Inferior parietal cortex (tissue), 1 donor: ENCODE results near the gene TSEN2.
A peak's percentile ranks its signal among the peaks of the same experiment; 100 is the strongest.
"Not testable (repeated sequence)": the region's sequence is repeated elsewhere in the genome, so short reads cannot be mapped to it uniquely, and the experiment has no call there.

Source experiments
- DNase-seq: peaks from one replicate; pipeline ENCODE4 v3.0.0-alpha.2; 2016; ENCODE audit errors: extremely low spot score

TSEN2 gene

DNA sequence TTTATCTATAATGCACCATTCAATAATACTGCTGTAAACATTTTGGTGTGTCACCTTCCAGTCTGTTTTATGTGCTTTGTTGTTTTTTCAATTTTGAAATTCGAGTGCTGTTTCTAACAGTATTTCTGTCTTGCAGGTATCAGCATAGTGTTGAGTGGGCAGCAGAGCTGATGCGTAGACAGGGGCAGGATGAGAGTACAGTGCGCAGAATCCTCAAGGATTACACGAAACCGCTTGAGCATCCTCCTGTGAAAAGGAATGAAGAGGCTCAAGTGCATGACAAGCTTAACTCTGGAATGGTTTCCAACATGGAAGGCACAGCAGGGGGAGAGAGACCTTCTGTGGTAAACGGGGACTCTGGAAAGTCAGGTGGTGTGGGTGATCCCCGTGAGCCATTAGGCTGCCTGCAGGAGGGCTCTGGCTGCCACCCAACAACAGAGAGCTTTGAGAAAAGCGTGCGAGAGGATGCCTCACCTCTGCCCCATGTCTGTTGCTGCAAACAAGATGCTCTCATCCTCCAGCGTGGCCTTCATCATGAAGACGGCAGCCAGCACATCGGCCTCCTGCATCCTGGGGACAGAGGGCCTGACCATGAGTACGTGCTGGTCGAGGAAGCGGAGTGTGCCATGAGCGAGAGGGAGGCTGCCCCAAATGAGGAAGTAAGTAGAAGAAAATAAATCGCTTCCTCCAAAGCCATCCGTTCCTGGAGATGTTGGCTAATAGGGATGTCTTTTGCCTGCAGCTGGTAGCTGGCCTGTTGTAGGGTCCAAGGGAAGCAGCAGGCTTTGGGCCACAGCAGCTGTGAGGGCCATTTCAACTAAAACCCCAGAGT lies 19.1 kb downstream of the TSEN2 start:
- DNase-seq = no peak

DNA sequence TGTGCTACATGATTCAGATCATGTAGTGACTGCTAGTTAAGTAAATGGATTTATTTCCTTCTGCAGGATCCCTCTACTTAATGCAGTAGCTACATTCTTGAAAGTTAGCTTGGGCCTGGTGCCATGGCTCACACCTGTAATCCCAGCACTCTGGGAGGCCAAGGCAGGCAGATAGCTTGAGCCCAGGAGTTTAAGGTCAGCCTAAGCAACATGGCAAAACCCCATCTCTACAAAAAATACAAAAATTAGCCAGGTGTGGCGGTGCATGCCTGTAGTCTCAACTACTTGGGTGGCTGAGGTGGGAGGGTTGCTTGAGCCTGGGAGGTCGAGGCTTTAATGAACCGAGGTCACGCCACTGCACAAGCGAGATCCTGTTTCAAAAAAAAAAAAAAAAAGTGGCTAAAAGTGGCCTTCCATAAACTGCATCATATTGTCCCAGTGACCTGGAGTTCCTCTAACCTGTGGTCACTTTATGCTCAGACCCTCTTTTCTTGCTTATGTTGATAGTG lies 22.0 kb downstream of the TSEN2 start:
- no peak for DNase-seq

DNA sequence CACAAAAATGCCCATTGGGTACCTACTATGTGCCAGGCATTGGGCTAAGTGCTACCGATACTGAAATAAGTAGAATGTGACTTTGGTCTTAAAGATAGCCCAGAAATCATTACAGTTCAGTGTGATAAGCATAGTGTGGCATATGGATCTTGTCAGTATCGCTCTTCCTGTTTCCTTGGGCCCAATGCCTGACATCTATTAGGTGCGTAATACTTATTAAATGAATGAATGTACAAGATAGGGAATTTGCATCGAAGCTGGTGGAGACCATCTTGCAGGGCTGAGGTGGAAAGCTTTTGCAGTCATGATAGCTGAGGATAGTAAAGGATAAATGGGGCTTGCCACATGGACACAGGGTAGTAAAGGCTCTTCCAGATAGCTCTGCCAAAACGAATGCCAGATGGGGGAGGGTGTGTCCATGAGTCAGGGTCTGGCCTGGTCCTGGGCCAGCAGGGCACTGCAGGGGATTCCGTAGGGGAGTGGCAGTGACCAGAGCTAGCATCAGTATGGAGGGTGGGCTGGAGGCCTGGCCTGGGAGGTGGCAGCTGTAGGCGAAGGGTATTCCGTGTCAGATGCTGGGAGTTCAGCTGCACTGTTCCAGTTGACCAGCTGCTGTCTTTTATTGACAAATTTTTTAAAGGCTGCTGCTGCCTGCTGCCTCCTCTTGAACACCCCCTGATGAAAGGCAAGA lies 23.5 kb downstream of the TSEN2 start:
- no peak for DNase-seq

DNA sequence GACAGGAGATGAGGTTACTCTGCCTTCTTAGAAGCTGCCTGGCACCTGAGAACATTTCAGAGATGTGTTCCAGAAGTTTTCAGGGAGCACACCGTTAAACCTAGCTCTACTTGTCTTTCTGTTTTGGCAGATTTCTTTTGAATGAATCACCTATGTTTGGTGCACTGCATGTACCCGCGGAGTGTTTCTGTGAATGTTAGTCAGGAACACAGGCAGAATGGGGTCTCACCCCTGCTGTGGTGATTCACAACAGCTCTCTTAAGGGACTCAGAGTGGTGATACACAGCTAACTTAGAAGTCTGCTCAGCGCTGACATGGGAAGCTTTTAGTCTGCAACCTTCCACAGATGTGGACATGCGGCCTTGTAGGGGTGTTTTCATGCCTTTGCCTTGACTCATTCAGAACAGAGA lies 24.0 kb downstream of the TSEN2 start:
- no peak for DNase-seq

DNA sequence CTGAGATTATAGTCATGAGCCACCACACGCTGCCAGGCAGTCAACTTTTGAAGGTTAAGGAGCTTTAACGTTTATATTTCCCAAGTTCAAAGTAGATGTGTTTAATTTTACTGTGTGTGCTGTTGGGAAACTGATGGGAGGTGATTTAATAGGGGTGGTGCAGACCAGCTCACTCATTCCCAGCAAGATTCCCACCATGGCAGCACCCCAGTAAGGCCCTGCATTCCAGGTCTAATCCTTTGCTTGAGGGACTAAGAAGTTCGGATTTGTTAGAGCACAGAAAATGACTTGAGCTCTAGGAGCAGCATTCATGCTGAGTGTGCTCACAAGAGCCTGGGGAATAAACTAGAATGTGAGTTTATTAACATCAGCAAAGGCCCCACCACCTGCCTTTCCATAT lies 25.2 kb downstream of the TSEN2 start:
- no peak for DNase-seq

DNA sequence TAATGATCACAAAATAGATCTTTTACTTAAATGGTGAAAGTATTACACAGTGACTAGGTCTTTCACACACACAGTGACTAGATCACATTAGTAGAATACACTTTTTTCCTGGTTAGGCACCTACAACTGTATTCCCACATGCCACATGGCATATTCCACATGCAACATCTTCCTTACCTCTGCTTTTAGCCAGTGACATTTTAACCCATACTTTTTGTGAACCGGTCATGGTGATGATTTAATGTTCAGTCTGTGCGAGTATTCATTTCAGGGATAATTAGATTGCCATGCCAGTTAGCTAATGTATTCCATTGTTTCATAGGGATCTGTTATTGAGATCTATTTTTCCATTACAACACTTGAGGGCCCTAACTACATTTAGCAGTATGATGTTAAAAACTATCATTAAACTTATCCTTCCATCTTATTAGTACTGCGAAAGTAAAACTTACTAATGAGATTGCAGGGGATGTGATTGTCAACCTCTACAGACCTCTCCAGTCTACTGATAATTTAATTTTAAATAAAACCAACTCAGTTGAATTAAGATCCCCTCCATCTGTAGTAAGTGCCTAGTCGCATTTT lies 28.3 kb downstream of the TSEN2 start:
- no peak for DNase-seq

DNA sequence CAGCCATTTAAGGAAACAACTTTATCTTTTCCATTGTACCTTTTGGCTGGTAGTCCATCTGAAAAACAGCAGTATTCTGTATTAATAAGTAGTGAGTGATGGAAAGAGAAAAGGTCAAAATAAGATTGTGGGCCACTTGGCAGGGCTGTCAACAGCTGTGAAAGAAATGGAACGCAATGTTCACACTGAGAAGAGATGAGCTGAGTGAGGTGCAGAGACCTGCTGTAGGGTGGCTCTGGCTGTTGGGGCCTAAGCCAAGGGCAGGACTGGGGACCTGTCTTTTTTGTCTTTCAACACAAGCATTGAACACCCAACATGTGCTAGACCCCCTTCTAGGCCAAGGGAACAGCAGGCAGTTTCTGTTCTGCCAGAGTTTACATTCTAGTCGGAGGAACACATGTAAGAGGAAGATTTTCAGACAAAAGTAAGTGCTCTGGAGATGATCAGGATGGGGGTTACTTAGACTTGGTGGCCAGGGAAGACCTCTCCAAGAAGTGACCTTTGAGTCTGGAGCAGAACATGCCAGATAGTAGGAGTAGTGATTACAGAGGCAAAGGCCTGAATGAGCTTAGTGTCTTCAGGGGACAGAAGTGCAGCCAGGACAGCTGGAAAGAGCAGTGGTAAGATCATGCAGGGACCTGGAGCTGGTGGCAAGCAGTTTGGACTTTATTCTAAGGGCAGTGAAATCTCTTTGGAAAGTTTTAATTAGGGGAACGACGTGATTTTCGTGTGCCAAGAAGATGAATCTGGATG lies 29.6 kb downstream of the TSEN2 start:
- DNase-seq = no peak

DNA sequence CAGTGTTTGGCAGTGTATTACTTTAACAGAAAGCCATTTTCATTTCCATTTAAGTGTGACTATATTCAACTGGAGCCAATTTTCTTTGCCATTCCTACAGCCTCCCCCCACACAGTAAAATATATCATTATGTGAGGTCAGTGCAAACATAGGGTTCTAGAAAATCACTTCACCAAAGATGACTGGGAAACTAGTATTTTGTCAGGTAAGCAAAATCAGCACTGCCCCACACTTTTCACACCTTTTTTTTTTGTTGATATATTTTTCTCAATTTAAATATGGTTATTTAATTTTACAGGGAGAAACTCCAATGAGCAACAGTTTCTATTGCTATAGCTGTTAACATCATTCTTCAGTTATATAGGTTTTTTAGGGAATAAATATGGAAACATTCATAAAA lies 31.4 kb downstream of the TSEN2 start:
- DNase-seq = no peak

DNA sequence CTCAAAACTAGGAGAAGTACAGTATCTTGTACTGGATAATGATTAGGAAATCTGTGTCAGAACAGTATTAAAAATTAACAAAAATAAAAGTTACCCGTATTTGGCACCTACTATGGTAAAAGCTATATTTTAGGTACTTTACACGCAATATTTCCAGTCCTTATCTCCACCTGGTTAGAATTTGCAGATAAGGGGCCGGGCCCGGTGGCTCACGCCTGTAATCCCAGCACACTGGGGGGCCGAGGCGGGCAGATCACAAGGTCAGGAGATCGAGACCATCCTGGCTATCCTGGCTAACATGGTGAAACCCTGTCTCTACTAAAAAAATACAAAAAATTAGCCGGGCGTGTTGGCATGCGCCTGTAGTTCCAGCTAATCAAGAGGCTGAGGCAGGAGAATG lies 32.6 kb downstream of the TSEN2 start:
- DNase-seq = no peak

DNA sequence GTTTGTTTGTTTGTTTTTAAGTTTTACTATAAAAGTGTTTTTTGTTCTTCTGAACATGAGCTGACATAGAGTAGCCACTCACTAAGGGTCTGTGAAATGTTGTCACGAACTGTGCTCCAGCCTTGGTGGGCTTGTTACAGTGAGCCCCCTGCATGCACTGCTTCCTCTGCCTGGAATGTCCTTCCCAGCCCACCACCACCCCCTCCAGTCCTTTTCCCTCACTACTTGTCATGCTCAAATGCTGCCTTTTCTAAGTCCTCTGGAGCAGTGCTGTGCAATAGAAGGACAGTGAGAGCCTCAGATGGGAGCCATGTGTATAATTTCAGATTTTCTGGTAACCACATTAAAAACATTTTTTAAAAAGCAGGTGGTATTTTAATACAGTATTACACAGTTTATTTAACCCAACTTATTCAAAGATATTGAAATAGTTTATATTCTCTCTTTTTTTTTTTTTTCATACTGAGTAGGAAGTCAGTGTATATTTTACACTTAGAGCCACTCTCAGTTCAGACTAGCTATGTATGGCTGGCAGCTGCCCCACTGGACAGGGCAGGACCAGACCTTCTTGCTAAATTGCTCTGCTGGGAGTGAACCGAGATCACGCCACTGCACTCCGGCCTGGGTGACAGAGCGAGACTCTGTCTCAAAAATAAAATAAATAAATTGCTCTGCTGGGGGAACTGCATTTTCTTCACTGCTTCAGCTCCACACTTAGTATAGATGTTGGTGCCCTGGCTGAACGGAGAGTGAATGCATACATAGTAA lies 34.2 kb downstream of the TSEN2 start:
- no peak for DNase-seq

DNA sequence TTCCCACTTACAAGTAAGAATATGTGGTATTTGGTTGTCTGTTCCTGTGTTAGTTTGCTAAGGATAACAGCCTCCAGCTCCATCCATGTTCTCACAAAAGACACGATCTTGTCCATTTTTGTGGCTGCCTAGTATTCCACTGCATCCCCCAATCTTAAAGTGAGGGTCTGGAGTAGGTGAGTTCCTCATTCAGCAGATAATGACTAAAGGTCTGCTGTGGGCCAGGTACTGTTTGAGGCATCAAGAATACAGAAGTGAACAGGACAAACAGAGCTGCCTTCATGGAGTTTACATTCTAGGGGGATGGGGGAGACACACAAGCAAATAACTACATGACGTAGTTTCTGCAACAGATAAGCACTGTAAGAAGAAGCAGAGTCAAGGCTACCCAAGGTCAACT lies 36.7 kb downstream of the TSEN2 start:
- DNase-seq = no peak

DNA sequence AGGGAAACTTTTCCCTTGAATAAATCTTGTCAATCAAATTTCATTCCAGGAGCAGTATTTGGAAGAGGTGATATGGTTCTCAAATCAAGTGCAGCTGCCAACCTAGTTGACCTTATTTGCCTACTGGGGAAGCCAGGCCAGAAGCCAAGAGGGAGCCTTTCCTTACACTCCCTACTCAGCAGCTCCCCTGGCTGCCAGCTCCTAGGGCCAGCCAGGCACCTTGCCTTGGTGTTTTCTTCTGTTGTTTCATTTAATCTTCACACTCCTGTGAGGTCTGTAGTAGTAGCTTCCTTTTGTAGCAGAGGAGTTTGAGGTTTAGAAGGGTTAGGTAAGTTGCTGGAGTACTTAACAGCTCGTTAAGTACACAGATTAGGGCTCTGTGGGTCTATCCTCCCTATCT lies 38.4 kb downstream of the TSEN2 start:
- DNase-seq = no peak

DNA sequence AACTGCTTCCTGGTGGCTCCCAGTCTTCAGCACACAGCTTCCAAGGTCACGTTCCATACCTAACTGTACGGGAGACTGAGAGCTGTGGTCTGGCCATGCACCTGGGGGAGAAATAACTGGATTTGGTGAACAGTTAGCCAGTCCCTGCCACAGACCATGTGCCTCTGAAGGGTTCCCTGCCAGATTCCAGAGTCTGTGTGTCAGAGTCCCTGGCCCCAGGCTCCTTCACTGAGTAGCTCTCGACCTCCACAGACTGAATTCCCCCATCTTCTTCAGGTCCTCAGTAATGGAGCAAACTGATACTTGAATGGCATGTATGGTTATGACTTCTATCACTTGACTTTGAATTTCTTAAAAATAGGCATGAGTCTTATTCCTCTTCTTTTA lies 43.5 kb downstream of the TSEN2 start:
- no peak for DNase-seq

DNA sequence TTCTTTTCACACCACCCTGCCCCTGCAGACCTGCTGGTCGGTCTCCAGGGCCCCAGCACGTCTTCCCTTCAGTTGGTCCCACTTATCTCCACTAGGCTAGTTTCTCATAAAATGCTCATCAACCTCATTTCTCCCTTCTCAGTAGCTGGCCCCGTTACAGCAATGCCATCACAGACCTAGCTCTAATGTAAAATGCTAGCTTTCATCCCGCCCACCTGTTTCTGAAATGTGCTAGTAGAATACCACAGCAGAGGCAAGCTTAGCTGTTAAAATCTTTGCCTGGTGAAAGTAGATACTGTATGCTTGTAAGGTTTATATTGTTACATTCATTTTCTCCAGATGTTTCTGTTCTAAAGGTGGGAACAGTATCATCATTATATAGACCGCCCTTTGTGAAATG lies 47.9 kb downstream of the TSEN2 start:
- peak; percentile 27 for DNase-seq

DNA sequence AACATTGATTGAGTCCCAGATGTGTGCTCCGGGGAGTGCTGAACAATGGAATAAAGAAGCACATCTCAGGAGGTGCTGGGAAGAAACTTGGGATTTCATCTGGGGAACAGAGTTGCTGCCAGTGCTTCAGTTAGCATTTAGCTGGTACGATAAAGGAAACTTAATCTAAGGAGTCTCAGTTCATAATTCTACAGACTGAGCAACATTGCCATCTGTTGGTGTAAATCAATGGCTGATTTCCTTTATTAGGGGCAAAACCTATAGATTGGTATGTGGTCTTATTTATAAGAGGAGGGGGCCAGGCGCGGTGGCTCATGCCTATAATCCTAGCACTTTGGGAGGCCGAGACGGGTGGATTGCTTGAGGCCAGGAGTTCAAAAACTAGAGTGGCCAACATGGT lies 52.1 kb downstream of the TSEN2 start:
- DNase-seq = no peak

DNA sequence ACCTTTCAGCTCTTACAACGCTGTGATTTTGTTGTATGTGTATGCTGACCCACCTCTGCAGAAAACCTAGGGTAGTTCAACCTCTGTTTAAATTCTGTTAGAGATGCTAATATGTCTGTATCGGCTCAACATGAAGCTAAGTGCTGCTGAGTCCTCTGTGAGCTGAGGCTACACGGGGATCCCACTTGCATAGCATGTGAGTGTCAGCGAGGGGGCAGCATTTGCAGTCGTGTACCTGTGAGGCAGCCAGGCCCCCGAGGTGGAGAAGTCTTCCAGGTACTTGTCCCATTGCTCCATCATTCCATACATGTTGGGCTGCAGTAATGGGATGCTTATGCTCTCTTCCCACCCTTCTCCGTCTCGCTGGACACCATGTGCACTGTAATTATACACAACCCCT lies 57.3 kb downstream of the TSEN2 start:
- no peak for DNase-seq

DNA sequence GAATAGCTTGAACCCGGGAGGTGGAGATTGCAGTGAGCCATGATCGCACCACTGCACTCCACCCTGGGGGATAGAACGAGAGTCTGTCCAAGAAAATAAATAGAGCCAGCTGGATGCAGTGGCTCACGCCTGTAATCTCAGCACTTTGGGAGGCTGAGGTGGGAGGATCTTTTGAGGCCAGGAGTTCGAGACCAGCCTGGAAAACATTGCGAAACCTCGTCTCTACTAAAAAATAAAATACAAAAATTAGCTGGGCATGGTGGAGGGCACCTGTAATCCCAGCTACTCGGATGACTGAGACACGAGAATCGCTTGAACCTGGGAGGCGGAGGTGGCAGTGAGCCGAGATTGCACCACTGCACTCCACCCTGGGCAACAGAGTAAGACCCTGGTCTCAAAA lies 59.2 kb downstream of the TSEN2 start:
- DNase-seq = not testable (repeated sequence)

DNA sequence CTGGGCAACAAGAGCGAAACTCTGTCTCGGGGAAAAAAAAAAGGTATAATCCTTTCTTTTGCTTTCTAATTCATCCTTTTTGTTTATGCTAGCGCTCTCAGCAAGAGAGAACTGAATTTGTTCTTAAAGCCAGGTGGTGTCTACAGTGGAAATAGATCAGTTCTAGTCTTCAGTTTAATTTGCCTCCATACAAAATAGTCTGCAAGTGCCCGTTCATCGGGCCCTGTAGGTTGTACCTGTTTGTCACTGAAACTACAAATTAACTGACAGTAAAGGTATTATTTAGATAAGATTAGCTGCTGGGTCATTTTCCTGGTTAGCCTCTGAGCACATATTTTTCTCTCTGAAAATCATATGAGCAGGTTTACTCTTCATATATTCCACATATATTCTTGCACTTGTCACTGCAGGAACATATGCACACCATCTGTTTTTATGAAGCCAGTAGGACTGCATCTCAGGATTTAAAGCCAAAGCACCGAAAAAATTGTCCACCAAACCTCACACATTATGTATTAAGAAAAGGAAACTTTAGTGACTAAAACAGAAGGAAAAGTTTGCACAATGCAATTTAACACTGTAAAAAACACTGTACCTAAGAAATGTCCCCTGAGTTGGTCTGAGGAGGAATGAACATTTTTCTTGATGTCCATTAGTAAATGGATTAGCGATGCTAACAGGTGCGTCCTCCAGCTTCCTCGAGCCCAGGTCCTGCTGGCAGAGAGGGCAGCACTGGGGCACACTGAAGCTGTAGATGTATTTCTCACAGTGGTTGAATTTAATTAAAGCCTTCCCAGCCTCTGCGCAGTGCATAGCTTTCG lies 60.6 kb downstream of the TSEN2 start:
- DNase-seq = no peak

DNA sequence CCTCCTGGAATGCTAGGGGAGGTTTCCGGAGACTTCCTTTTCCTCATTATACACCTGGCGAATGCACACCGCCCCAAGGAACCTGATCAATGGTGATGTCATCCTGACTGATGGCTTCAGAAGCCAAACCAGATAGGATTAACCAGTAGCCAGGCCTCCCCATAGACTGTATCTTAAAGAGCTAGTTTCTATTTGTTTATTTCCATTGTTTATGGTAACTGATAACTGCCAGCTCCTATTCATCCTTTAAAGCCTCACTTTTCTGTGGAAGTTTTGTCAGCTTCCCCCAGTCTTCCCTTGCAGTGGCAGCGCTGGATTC lies 61.2 kb downstream of the TSEN2 start, which contains the start of gene MKRN2OS:
TSS of gene MKRN2OS (minus strand) at position 27 of the 319 bp plus-strand sequence. CDS start 35 bp downstream, outside the sequence.
- DNase-seq = no peak

DNA sequence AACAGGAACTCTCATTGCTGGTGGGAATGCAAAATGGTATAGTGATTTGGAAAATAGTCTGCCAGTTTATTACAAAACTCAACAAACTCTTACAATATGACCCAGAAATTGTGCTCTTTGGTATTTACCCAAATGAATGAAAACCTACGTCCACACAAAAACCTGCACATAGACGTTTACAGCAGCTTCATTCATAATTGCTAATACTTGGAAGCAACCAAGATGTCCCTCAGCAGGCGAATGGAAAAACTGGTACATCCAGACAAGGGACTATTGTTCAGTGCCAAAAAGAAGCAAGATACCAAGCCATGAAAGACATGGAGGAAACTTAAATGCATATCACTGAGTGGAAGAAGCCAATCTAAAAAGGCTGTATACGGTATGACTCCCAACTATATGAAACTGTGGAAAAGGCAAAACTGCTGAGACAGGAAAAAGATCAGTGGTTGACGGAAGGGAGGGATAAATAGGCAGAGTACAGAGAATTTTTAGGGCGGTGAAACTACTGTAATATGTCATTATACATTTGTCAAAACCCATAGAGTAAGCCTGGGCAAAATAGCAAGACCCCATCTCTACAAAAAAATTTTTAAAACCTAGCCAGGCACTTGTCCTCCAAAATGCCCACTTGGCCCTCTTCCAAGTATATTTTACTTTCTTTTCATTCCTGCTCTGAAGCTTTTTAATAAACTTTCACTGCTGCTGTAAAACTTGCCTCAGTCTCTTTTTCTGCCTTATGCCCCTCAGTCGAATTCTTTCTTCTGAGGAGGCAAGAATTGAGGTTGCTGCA lies 65.9 kb downstream of the TSEN2 start:
- DNase-seq = no peak
